B cell (primary cell): ENCODE measurements around the gene TINAGL1. TPM values are rescaled to one million over a fixed set of nuclear protein-coding genes. Genes with fewer than 3 reads are reported as not detected.

Experiments used
- ATAC-seq: fragments of 200-7000 bp; cut with Tn5 transposase; one replicate; pipeline ENCODE4 v1.10.0; 2021; ENCODE audit warnings: low read depth, mild to moderate bottlenecking, moderate number of reproducible peaks, moderate library complexity
- CTCF ChIA-PET: fragments of 350-600 bp; sonication (Branson Sonifier 250); formaldehyde crosslinking; loops from one replicate; lab custom pipeline; 2021; ENCODE audit warnings: antibody characterized with exemption, inconsistent platforms; lab: Charles Lee
- POLR2A ChIA-PET: fragments of 350-600 bp; sonication (Branson Sonifier 250); formaldehyde crosslinking; loops from one replicate; lab custom pipeline; 2021; ENCODE audit warnings: antibody characterized with exemption; lab: Charles Lee
- DNase-seq: peaks from one replicate; pipeline ENCODE4 v3.0.0; 2013
- H2AFZ ChIP-seq: 2 replicates; pipeline ENCODE4 v1.6.1; 2012; ENCODE audit warnings: mild to moderate bottlenecking, low read depth, low read length; ENCODE audit not compliant: insufficient read depth, poor library complexity, severe bottlenecking
- H3K27ac ChIP-seq, 2 donors: 1 replicate in 1 of 2; 2 replicates in 1 of 2; pipeline ENCODE4 v1.5.1; 2012 to 2013; ENCODE audit warnings: low read length in 2 of 2, mild to moderate bottlenecking in 2 of 2, moderate library complexity in 1 of 2
- H3K27me3 ChIP-seq, 4 experiments: fragments of 200-600 bp in 1 of 4; sonication (generic) in 1 of 4; replicated peaks in 1 of 4; 1 replicate in 2 of 4; 2 replicates in 2 of 4; pipeline versions ENCODE4 v1.6.1 to v1.7.0; 2013 to 2016; ENCODE audit warnings: low read length in 3 of 4, mild to moderate bottlenecking in 2 of 4, mixed read lengths in 1 of 4, moderate library complexity in 1 of 4; ENCODE audit not compliant: insufficient read depth in 4 of 4, control insufficient read depth in 3 of 4; ENCODE audit errors: control extremely low read depth in 1 of 4
- H3K36me3 ChIP-seq, 2 experiments: replicated peaks in 1 of 2; 1 replicate in 1 of 2; 2 replicates in 1 of 2; pipeline versions ENCODE4 v1.6.1 to v1.7.1; 2013; ENCODE audit warnings: low read length in 1 of 2; ENCODE audit not compliant: insufficient read depth in 2 of 2, control insufficient read depth in 1 of 2; ENCODE audit errors: control extremely low read depth in 1 of 2, extremely low read depth in 1 of 2
- H3K4me1 ChIP-seq, 2 donors: fragments of 200-600 bp in 1 of 2; sonication (generic) in 1 of 2; 1 replicate in 1 of 2; 2 replicates in 1 of 2; pipeline versions ENCODE4 v1.5.1 to v1.6.1; 2013 to 2017; ENCODE audit warnings: low read length in 2 of 2; ENCODE audit not compliant: control insufficient read depth in 2 of 2, insufficient read depth in 2 of 2
- H3K4me2 ChIP-seq: replicated peaks from 2 replicates; pipeline ENCODE3; 2012; ENCODE audit warnings: mild to moderate bottlenecking, low read depth, low read length; ENCODE audit not compliant: poor library complexity, severe bottlenecking
- H3K4me3 ChIP-seq, 5 experiments: fragments of 200-600 bp in 1 of 5; sonication (generic) in 1 of 5; 1 replicate in 3 of 5; 2 replicates in 2 of 5; pipeline versions ENCODE4 v1.5.1 to v1.7.0; 2011 to 2016; ENCODE audit warnings: low read length in 4 of 5, mild to moderate bottlenecking in 4 of 5, low read depth in 2 of 5, control low read depth in 1 of 5, moderate library complexity in 1 of 5; ENCODE audit not compliant: insufficient read depth in 1 of 5; ENCODE audit errors: control extremely low read depth in 1 of 5, extremely low read depth in 1 of 5
- H3K79me2 ChIP-seq: fragments of 200-600 bp; sonication (generic); one replicate; pipeline ENCODE4 v1.6.0; 2016; ENCODE audit warnings: low read length; ENCODE audit not compliant: control insufficient read depth, insufficient read depth
- H3K9ac ChIP-seq: fragments of 200-600 bp; sonication (generic); 2 replicates; pipeline ENCODE4 v1.6.1; 2017; ENCODE audit warnings: mild to moderate bottlenecking, low read length, moderate library complexity
- H3K9me3 ChIP-seq, 3 donors: one replicate each; pipeline versions ENCODE4 v1.6.1 to v1.7.1; 2013; ENCODE audit warnings: low read length in 2 of 3; ENCODE audit not compliant: control insufficient read depth in 2 of 3, insufficient read depth in 1 of 3; ENCODE audit errors: control extremely low read depth in 1 of 3
- H4K20me1 ChIP-seq: 2 replicates; pipeline ENCODE4 v1.6.0; 2012; ENCODE audit warnings: mild to moderate bottlenecking, low read length; ENCODE audit not compliant: insufficient read depth, control insufficient read depth, poor library complexity, severe bottlenecking
- H3K27ac Mint-ChIP-seq: one replicate; pipeline ENCODE4 v1.8.0; 2021; ENCODE audit warnings: mixed read lengths
- H3K27me3 Mint-ChIP-seq: one replicate; pipeline ENCODE4 v1.8.0; 2021; ENCODE audit warnings: mixed read lengths
- H3K4me1 Mint-ChIP-seq: one replicate; pipeline ENCODE4 v1.8.0; 2021; ENCODE audit warnings: mixed read lengths
- H3K4me3 Mint-ChIP-seq: one replicate; pipeline ENCODE4 v1.8.0; 2021; ENCODE audit warnings: mixed read lengths
- H3K9me3 Mint-ChIP-seq: one replicate; pipeline ENCODE4 v1.8.0; 2022; ENCODE audit warnings: mixed read lengths; ENCODE audit not compliant: insufficient read depth
- CTCF ChIP-seq: fragments of 200-600 bp; IDR thresholded peaks from one replicate; pipeline ENCODE4 v1.8.0; 2022; ENCODE audit warnings: antibody characterized with exemption, mild to moderate bottlenecking
- EZH2 ChIP-seq: IDR thresholded peaks from 2 replicates; pipeline ENCODE4 v1.6.1; 2012; ENCODE audit warnings: borderline replicate concordance, low read depth, mild to moderate bottlenecking, moderate library complexity, low read length; ENCODE audit not compliant: insufficient read depth, poor library complexity, severe bottlenecking
- WGBS: methylation state at CpG from one replicate; pipeline ENCODE4 v1.1.5; 2013; ENCODE audit warnings: missing lambda C conversion rate; ENCODE audit not compliant: insufficient coverage; 5-methylcytosine and 5-hydroxymethylcytosine counted together
- intact Hi-C: fragments of 100-400 bp; cut with micrococcal nuclease; formaldehyde crosslinking; loops from one replicate; pipeline ENCODE4 v1.10.0; 2022
- polyA plus RNA-seq: library from polyadenylated mRNA; depleted of rRNA; stranded (reverse); fragments of >200 nt; gene quantifications from 2 replicates; pipeline ENCODE4 v1.2.3, GENCODE V29; 2012
- total RNA-seq, 2 donors: library from RNA; stranded (reverse); fragments of 120-200 nt in 1 of 2; gene quantifications; 1 replicate in 1 of 2; 2 replicates in 1 of 2; pipeline versions ENCODE4 v1.2.3 to v1.2.4, GENCODE V29; 2013 to 2022

TINAGL1 gene
- total and polyA plus RNA-seq, 2 donors (not counting 1 experiment from before 2014, with no cell fraction given), result not detected

GRCh38 chr1:31531177-31531999 is 44.9 kb upstream of the TINAGL1 start:
- Mint-ChIP-seq H3K27ac (no peak overlapping the region), H3K4me1 (peaks cover 3% of the 10 kb centered on the region), H3K4me3 (no peak overlapping the region), H3K9me3 (no peaks in the 10 kb centered on the region), H3K27me3 (peaks cover 25% of the 10 kb centered on the region)
- no peak for TF ChIP-seq CTCF
- Histone ChIP-seq H3K4me3 (no peak overlapping the region), H2AFZ (no peak overlapping the region), H3K9me3 (no peaks in the 10 kb centered on the region), H3K4me1 (peaks cover 0 to 2% of the 10 kb centered on the region in 2 donors), H3K36me3 (no peaks in the 10 kb centered on the region), H3K79me2 (no peaks in the 10 kb centered on the region), H3K27ac (no peak overlapping the region), H3K27me3 (peaks cover 0 to 7% (median 1%) of the 10 kb centered on the region in 4 experiments), H4K20me1 (no peaks in the 10 kb centered on the region), H3K4me2 (no peak overlapping the region), H3K9ac (no peak overlapping the region)
- no peak for ATAC-seq
- CTCF ChIA-PET, result interaction anchor here (1.0 kb wide), 2 partner anchors 15 to 18 kb away, joined by 3 to 4 read pairs; no protein-coding TSS in a partner anchor
- POLR2A ChIA-PET, result no interaction called here
- intact Hi-C loops, result no loop called here
- DNase-seq, result no peak
- WGBS, result 96% methylated on average over 8 of the region's 10 CpGs

- TF ChIP-seq CTCF (no peak), EZH2 (no peak)
- no peak overlapping the region for H3K4me2 ChIP-seq
- no peaks in the 10 kb centered on the region for H4K20me1 ChIP-seq
- H2AFZ ChIP-seq, result no peak overlapping the region
- no CpG with 5 or more reads among the region's 1 CpG for WGBS
- H3K4me3 Mint-ChIP-seq, result no peak overlapping the region
- no peak overlapping the region for H3K27ac ChIP-seq
- H3K4me1 ChIP-seq, result peaks cover 0 to 2% of the 10 kb centered on the region in 2 donors
- CTCF ChIA-PET, result interaction anchor here (1.0 kb wide), 1 partner anchor 17 kb away, joined by 4 read pairs; no protein-coding TSS in a partner anchor
- H3K4me3 ChIP-seq, result no peak overlapping the region
- no peak overlapping the region for H3K9ac ChIP-seq
- H3K9me3 ChIP-seq, result no peaks in the 10 kb centered on the region
- peaks cover 3% of the 10 kb centered on the region for H3K4me1 Mint-ChIP-seq
- no peak for DNase-seq
- no peak overlapping the region for H3K27ac Mint-ChIP-seq
- intact Hi-C loops, result no loop called here
- ATAC-seq, result no peak
- H3K27me3 Mint-ChIP-seq, result peaks cover 25% of the 10 kb centered on the region
- no peaks in the 10 kb centered on the region for H3K9me3 Mint-ChIP-seq
- H3K36me3 ChIP-seq, result no peaks in the 10 kb centered on the region
- H3K79me2 ChIP-seq, result no peaks in the 10 kb centered on the region
- peaks cover 0 to 8% (median 2%) of the 10 kb centered on the region in 4 experiments for H3K27me3 ChIP-seq
- POLR2A ChIA-PET, result no interaction called here
Measured at GRCh38 chr1:31532173-31532572, 44.1 kb upstream of the TINAGL1 start.
